ENCODE data around the gene FAM174C. TPM values are rescaled to one million over a fixed set of nuclear protein-coding genes. Genes with fewer than 3 reads are reported as not detected.
A peak's percentile ranks its signal among the peaks of the same experiment; 100 is the strongest.

Gene FAM174C
- total RNA-seq, 2 experiments from 2014 or later = 77.0 to 88.0 TPM

DNA sequence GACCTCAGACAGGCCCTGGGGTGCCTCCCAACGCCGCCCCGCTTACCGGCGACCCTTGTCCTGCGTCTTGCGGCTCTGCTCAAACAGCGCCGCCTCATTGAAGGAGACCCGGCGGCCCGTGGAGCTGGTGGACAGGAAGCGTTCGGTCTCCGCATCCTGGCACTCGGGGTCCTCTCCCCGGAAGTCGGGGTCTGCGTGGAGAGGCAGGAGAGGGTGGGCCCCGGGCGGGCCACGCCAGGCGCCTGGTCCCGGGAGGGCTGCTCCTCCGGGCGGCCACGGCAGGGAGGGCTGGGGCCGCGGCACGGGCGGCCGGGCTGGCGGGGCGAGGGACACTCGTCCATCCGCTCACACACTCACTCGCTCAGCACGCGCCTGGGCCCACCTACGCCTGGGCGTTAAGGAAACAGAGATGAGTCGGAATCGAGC, 40.4 kb upstream of the FAM174C start:
- no peak overlapping the region for H3K27ac Mint-ChIP-seq
- H3K4me3 Mint-ChIP-seq = no peak overlapping the region

DNA sequence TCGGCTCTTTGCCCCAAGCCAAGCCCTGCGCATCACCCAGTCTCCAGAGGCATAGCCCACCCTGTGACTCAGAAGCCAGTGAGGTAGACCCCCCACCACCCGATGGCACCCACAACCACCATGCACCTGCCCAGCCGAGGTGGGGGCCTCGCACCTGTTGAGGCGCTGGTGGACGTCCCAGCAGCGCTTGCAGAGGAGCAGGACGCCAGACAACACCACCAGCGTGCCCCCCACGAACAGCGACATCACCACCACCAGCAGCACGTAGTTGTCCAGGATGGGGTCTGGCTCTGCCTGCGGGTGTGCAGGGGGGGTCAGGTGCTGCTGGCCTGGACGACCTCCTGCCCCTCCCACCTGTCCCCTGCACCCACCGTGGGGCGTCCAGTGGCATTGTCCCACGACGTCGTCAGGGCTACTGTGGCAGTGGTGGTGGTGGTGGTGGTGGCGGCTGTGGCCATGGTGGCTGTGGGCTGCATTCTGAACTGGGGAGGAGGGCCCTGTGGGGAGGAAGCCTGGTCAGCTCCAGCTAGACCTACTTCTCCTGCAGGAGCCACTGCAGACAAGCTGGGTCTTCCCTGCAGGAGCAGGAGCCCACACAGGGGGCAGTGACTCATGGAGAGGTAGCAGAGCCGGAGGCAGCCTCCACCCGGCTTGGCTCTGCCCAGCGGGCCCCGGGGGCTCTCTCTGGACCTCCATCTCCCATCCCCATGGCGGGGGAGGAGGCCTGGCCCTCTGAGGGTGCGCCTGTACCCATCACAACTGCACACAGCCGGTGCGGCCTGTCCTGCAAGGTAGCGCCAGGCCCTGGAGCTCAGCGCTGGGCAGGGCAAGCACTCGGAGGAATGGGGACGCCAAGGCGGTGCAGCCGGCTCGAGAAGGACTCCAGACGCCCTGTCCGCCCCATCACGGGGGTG, 39.4 kb upstream of the FAM174C start:
- Mint-ChIP-seq H3K27ac (no peak overlapping the region), H3K36me3 (ENCODE audit: low read depth) (no peaks in the 10 kb centered on the region), H3K4me1 (ENCODE audit: low read depth) (peaks cover 14% of the 10 kb centered on the region), H3K4me3 (no peak overlapping the region), H3K9me3 (no peaks in the 10 kb centered on the region), H3K27me3 (peaks cover 8% of the 10 kb centered on the region)
- ChIA-PET CTCF (interaction anchor here (1.2 kb wide), 1 partner anchor 13 kb away, joined by 4 read pairs; no protein-coding TSS in a partner anchor), POLR2A (interaction anchor here (0.9 to 1.3 kb wide), 3 partner anchors 15 to 34 kb away, joined by 3 to 4 read pairs (median 3); partner anchors contain the start of gene CIRBP)
- TF ChIP-seq, protein P1, sequence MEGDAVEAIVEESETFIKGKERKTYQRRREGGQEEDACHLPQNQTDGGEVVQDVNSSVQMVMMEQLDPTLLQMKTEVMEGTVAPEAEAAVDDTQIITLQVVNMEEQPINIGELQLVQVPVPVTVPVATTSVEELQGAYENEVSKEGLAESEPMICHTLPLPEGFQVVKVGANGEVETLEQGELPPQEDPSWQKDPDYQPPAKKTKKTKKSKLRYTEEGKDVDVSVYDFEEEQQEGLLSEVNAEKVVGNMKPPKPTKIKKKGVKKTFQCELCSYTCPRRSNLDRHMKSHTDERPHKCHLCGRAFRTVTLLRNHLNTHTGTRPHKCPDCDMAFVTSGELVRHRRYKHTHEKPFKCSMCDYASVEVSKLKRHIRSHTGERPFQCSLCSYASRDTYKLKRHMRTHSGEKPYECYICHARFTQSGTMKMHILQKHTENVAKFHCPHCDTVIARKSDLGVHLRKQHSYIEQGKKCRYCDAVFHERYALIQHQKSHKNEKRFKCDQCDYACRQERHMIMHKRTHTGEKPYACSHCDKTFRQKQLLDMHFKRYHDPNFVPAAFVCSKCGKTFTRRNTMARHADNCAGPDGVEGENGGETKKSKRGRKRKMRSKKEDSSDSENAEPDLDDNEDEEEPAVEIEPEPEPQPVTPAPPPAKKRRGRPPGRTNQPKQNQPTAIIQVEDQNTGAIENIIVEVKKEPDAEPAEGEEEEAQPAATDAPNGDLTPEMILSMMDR (IDR thresholded peaks at IDR 0.05) = no peak
- DNase-seq (no peak), ATAC-seq (no peak)
- intact Hi-C loops (cut with micrococcal nuclease) = no loop called here

More for the DNA sequence above, 40.4 kb upstream of the FAM174C start:
- POLR2A ChIA-PET = no interaction called here
- CTCF ChIA-PET = interaction anchor here (1.2 kb wide), 1 partner anchor 12 kb away, joined by 4 read pairs; no protein-coding TSS in a partner anchor
- H3K9me3 Mint-ChIP-seq = no peaks in the 10 kb centered on the region
- H3K36me3 Mint-ChIP-seq (ENCODE audit: low read depth) = no peaks in the 10 kb centered on the region
- TF ChIP-seq, protein P1 (IDR thresholded peaks at IDR 0.05) = no peak
- DNase-seq (no peak), ATAC-seq (no peak)
- intact Hi-C loops (cut with micrococcal nuclease) = no loop called here
- peaks cover 8% of the 10 kb centered on the region for H3K27me3 Mint-ChIP-seq
- peaks cover 11% of the 10 kb centered on the region for H3K4me1 Mint-ChIP-seq (ENCODE audit: low read depth)

DNA sequence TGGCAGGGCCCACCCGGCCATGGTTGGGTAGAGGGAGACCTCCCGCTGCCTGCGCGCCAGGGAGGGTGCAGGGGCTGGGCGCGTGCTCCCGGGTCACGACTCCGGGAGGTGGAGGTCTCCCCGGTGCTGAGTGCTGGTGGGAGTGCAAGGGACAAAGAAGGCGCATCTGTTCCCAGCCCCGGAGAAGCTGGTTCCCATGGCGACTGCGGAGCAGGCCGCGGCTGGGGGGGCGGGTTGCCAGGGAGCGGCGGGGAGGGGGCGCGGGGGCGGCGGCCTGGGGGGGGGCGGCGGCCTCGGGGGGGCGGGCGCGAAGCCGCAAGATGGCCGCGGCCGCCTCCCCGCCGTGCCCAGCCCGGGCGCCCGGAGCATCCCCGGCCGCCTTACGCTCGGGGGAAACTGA, 38.8 kb upstream of the FAM174C start:
- ATAC-seq (no peak), DNase-seq (no peak)
- Mint-ChIP-seq H3K27me3 (peaks cover 8% of the 10 kb centered on the region), H3K36me3 (ENCODE audit: low read depth) (peaks cover under 1% of the 10 kb centered on the region), H3K27ac (no peak overlapping the region), H3K4me3 (peak overlapping the region; percentile 17), H3K9me3 (no peaks in the 10 kb centered on the region), H3K4me1 (ENCODE audit: low read depth) (peaks cover 18% of the 10 kb centered on the region)
- TF ChIP-seq, protein P1 (IDR thresholded peaks at IDR 0.05) = no peak
- ChIA-PET POLR2A (interaction anchor here (0.9 to 1.3 kb wide), 3 partner anchors 16 to 33 kb away, joined by 3 to 4 read pairs (median 3); partner anchors contain the start of gene CIRBP), CTCF (no interaction called here)
- intact Hi-C loops (cut with micrococcal nuclease) = no loop called here

DNA sequence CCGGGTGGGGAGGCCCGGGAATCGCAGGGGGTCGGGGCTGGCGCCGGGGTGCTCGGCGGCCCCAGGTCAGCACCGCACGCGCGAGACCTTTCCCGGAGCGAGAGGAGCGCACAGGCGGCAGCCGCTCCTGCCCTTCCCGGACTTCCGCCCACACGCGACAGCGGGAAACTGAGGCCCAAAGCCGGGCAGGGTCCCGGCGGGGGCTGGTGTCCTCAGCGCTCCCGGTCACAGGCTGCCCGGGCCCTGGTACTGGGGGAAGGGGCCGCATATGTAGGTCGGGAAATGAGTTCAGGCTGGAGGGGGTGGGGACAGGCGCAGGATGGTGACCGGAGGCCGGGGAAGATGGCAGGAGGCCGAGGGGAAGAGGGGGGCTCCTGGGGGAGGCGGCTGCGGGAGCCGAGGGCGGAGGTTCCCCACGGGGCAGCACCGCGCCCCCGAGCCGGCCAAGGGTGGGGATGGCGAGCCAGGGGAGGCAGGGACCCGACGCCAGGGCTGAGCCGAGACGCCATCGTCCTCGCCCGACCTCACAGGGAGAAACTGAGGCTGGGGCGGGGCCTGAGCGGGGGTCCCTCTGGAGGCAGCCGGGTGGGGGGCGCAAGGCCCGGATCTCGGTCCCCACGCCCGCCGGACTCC, 38.2 kb upstream of the FAM174C start:
- ChIA-PET CTCF (no interaction called here), POLR2A (interaction anchor here (1.3 to 1.5 kb wide), 3 partner anchors 16 to 157 kb away, joined by 3 to 4 read pairs (median 3); partner anchors contain the start of gene CIRBP)
- peak overlapping the region; percentile 47 for H3K4me3 Mint-ChIP-seq

More for the DNA sequence above, 38.2 kb upstream of the FAM174C start:
- Mint-ChIP-seq H3K27ac (no peak overlapping the region), H3K36me3 (ENCODE audit: low read depth) (peaks cover 2% of the 10 kb centered on the region), H3K9me3 (no peaks in the 10 kb centered on the region), H3K4me1 (ENCODE audit: low read depth) (peaks cover 18% of the 10 kb centered on the region), H3K27me3 (peaks cover 8% of the 10 kb centered on the region)
- intact Hi-C loops (cut with micrococcal nuclease) = no loop called here
- no peak for ATAC-seq
- TF ChIP-seq, protein P1 (IDR thresholded peaks at IDR 0.05) = no peak
- DNase-seq = no peak

Data from activated CD8-positive, alpha-beta T cell treated with anti-CD3 and anti-CD28 coated beads for 36 hours (primary cell).